A673 (cell line): ENCODE data around the gene CCR6.

Experiments
- CTCF ChIP-seq: fragments of 300-800, 200-600 bp; sonication (generic); conservative IDR thresholded peaks from 2 replicates; pipeline ENCODE4 v1.5.1; 2017; ENCODE audit warnings: low read depth, mild to moderate bottlenecking, antibody characterized with exemption, low read length, moderate library complexity, mixed read lengths
- EZH2 ChIP-seq: fragments of 200-600 bp; sonication (generic); IDR thresholded peaks from 2 replicates; pipeline ENCODE4 v1.6.1; 2017; ENCODE audit warnings: borderline replicate concordance, low read depth, mild to moderate bottlenecking, mixed read lengths, antibody characterized with exemption, low read length; ENCODE audit not compliant: poor library complexity, severe bottlenecking

GRCh38 chr6:167143041-167143440, 20.1 kb downstream of the CCR6 start:
- TF ChIP-seq CTCF (no peak), EZH2 (no peak)
